Upper lobe of left lung (tissue), 4 donors: Measurements from ENCODE around the gene NT5M.

Experiments used
- CTCF ChIP-seq, 6 experiments: fragments of 450-650 bp in 4 of 6; fragments of 200-600 bp in 2 of 6; sonication (generic) in 2 of 6; IDR thresholded peaks; one replicate each; pipeline ENCODE4 v1.5.1; 2016 to 2019; ENCODE audit warnings: antibody characterized with exemption in 6 of 6
- EP300 ChIP-seq, 4 donors: sonication (generic); formaldehyde crosslinking; IDR thresholded peaks; one replicate each; pipeline ENCODE4 v1.5.1; 2017; ENCODE audit warnings: antibody characterized with exemption in 4 of 4, control low read depth in 2 of 4
- POLR2A ChIP-seq, 4 donors: fragments of 450-650 bp; IDR thresholded peaks; one replicate each; pipeline ENCODE4 v1.5.1; 2016 to 2017; ENCODE audit warnings: antibody characterized with exemption in 4 of 4, mild to moderate bottlenecking in 2 of 4

DNA sequence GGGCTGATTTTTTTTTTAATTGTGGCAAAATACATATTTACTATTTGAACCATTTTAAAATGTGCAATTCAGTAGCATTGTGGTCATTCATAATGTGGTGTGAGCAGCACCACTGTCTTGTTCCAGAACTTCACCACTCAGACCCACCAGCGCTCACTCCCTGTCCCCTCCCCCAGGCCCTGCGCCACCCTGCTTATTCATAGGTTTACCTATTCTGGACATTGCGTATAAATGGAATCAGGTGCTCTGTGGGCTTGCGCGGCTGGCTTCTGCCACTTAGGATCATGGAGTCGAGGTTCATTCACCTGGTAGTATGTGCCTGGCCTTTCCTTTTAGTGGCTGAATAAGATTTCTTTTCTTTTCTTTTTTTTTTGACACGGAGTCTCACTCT is 59.4 kb downstream of the NT5M start:
- TF ChIP-seq CTCF (IDR thresholded peaks at IDR 0.05) (no peak), EP300 (IDR thresholded peaks at IDR 0.05) (no peak), POLR2A (IDR thresholded peaks at IDR 0.05) (no peak)
